Activated CD8-positive, alpha-beta T cell treated with anti-CD3 and anti-CD28 coated beads for 36 hours (primary cell): ENCODE data around the gene VAV2. TPM values are rescaled to one million over a fixed set of nuclear protein-coding genes. Genes with fewer than 3 reads are reported as not detected.

Source experiments
- ATAC-seq: fragments of 200-7000 bp; cut with Tn5 transposase; one replicate; pipeline ENCODE4 v1.10.0; 2021; ENCODE audit warnings: mild to moderate bottlenecking, moderate library complexity
- CTCF ChIA-PET: fragments of 350-600 bp; sonication (Branson Sonifier 250); formaldehyde crosslinking; loops from one replicate; lab custom pipeline; 2021; ENCODE audit warnings: antibody characterized with exemption; lab: Charles Lee
- POLR2A ChIA-PET: fragments of 350-600 bp; sonication (Branson Sonifier 250); formaldehyde crosslinking; loops from one replicate; lab custom pipeline; 2021; ENCODE audit warnings: antibody characterized with exemption; lab: Charles Lee
- DNase-seq: peaks from one replicate; pipeline ENCODE4 v3.0.0-alpha.2; 2020
- H3K27ac Mint-ChIP-seq: one replicate; pipeline ENCODE4 v1.8.0; 2021; ENCODE audit warnings: mild to moderate bottlenecking, mixed read lengths
- H3K27me3 Mint-ChIP-seq: one replicate; pipeline ENCODE4 v1.8.0; 2021; ENCODE audit warnings: mixed read lengths
- H3K36me3 Mint-ChIP-seq: one replicate; pipeline ENCODE4 v1.8.0; 2021; ENCODE audit warnings: low read depth, mixed read lengths
- H3K4me1 Mint-ChIP-seq: one replicate; pipeline ENCODE4 v1.8.0; 2021; ENCODE audit warnings: low read depth, mixed read lengths
- H3K4me3 Mint-ChIP-seq: one replicate; pipeline ENCODE4 v1.8.0; 2021; ENCODE audit warnings: mild to moderate bottlenecking, moderate library complexity, mixed read lengths
- H3K9me3 Mint-ChIP-seq: one replicate; pipeline ENCODE4 v1.8.0; 2021; ENCODE audit warnings: mixed read lengths
- intact Hi-C: fragments of 100-400 bp; cut with micrococcal nuclease; formaldehyde crosslinking; loops from one replicate; pipeline ENCODE4 v1.10.0; 2022
- total RNA-seq, 2 experiments: library from RNA; stranded (reverse); gene quantifications; one replicate each; pipeline ENCODE4 v1.2.3, GENCODE V29; 2021
- TF ChIP-seq, protein P1 (sequence below): fragments of 200-600 bp; IDR thresholded peaks from one replicate; pipeline ENCODE4 v1.8.0; 2022; ENCODE audit warnings: antibody characterized with exemption, mild to moderate bottlenecking

The VAV2 gene
- total RNA-seq, 2 experiments from 2014 or later: 5.1 to 5.4 TPM

DNA sequence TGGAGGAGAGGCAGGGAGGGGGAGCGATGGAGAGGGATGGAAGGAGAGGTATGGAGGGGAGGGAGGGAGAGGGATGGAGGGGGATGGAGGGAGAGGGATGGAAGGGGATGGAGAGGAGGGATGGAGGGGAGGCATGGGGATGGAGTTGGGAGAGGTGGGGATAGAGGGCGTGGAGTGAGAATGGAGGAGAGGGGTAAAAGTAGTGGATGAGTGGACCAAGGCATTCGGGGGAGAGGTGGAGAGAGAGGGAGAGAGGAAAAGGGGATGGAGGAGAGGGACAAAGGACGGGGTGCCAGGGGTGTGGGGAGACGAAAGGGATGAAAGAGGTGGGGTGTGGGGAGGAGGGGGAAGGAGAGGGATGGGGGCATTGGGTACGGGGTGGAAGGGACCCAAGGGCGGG lies 100.4 kb downstream of the VAV2 start:
- intact Hi-C loops: no loop called here
- Mint-ChIP-seq H3K4me3 (no peak overlapping the region), H3K4me1 (no peaks in the 10 kb centered on the region), H3K9me3 (no peaks in the 10 kb centered on the region), H3K36me3 (no peaks in the 10 kb centered on the region), H3K27me3 (no peaks in the 10 kb centered on the region), H3K27ac (no peak overlapping the region)
- DNase-seq (no peak), ATAC-seq (no peak)
- CTCF ChIA-PET: no interaction called here
- TF ChIP-seq, protein P1, sequence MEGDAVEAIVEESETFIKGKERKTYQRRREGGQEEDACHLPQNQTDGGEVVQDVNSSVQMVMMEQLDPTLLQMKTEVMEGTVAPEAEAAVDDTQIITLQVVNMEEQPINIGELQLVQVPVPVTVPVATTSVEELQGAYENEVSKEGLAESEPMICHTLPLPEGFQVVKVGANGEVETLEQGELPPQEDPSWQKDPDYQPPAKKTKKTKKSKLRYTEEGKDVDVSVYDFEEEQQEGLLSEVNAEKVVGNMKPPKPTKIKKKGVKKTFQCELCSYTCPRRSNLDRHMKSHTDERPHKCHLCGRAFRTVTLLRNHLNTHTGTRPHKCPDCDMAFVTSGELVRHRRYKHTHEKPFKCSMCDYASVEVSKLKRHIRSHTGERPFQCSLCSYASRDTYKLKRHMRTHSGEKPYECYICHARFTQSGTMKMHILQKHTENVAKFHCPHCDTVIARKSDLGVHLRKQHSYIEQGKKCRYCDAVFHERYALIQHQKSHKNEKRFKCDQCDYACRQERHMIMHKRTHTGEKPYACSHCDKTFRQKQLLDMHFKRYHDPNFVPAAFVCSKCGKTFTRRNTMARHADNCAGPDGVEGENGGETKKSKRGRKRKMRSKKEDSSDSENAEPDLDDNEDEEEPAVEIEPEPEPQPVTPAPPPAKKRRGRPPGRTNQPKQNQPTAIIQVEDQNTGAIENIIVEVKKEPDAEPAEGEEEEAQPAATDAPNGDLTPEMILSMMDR: no peak
- POLR2A ChIA-PET: no interaction called here

DNA sequence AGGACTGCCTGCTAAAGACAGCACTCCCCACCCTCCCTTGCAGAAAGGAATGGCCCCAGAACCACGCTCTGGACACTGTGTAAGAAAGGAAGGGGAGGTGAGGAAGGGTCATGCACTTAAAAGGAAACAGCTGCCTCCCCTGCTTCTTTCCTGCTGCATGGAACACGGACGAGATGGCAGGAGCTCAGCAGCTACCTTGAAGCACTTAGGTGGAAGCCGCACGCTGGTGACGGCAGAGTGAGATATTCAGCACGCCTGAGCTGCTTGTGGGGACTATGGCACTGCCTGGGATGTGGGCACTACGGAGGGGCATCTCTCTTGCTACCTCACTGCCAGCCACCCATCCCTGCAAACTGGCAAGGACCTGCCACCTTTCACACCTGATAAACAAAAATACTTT lies 101.5 kb downstream of the VAV2 start:
- ChIA-PET POLR2A (no interaction called here), CTCF (no interaction called here)
- Mint-ChIP-seq H3K36me3 (no peaks in the 10 kb centered on the region), H3K27ac (no peak overlapping the region), H3K27me3 (no peaks in the 10 kb centered on the region), H3K4me3 (no peak overlapping the region), H3K9me3 (no peaks in the 10 kb centered on the region), H3K4me1 (no peaks in the 10 kb centered on the region)
- TF ChIP-seq, protein P1: no peak
- intact Hi-C loops: no loop called here
- no peak for ATAC-seq
- DNase-seq: no peak

DNA sequence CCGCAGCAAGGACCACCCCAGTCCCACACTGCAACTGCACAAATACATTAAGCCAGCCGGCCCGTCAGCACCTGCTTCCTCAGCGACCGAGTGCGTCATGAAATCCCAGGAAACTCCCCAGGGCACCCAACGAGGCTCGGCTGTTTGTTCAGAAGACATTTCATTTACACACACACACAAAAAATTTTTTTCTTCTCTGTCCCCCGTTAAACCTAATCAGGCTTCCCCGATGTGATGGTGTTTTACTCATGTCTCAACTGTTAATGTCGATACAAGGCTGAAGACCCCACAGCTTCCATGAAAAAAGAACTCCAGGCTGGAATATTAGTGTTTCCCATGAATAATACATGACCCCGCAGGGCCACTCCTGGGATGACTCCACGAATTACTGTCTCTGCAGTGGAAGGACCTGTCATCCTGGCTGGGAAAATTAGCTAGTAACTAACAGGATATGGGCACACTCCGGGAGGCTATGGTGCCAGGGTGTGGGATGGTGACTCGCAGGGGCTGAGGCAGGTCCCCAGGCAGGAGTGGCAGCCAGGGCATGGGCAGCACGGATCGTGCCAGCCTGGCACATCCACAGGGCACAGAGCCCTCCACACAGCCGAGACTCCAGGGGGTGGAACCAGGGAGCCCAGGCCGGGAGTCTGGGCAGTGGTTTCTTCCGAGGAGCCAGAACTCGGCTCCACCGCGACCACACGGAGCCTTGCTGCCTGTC lies 102.4 kb downstream of the VAV2 start:
- Mint-ChIP-seq H3K27me3 (no peaks in the 10 kb centered on the region), H3K9me3 (no peaks in the 10 kb centered on the region), H3K27ac (no peak overlapping the region), H3K4me1 (no peaks in the 10 kb centered on the region), H3K4me3 (no peak overlapping the region), H3K36me3 (no peaks in the 10 kb centered on the region)
- TF ChIP-seq, protein P1: no peak
- intact Hi-C loops: no loop called here
- ATAC-seq (no peak), DNase-seq (no peak)
- POLR2A ChIA-PET: no interaction called here
- CTCF ChIA-PET: interaction anchor here (1.5 kb wide), 1 partner anchor 108 kb away, joined by 5 read pairs; no protein-coding TSS in a partner anchor

DNA sequence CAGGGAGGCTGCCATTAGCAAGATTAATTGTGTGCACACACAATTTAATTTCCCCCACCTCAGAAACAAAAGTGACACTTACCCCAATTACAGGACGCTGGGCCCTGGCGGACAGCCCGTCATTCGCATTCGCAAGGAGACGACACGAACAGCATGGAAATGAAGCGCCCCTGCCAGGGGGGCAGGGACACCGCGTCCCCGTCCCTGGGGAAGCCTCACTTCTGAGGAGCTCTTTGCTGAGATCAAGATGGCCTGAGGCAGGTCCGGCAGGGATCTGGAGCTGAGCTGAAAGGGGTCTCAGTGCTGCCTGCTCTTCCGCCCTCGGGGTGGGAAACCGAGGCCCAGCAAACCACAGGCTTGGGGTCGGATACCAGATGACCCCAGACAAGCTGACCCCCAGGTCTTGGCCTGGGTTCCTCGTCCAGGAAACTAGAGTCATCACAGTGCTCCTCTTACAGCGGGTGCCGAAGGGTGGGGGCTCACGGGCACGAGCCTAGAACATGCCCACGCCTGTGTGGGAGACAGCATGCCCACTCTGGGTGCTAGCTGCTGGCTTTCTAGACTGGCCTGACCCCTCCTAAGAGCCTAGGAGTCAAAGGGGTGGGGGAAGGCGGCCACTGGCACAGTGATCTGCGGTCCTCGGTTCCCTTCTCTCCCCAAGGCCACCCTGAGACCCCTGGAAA lies 103.2 kb downstream of the VAV2 start:
- Mint-ChIP-seq H3K4me1 (no peaks in the 10 kb centered on the region), H3K36me3 (no peaks in the 10 kb centered on the region), H3K27me3 (no peaks in the 10 kb centered on the region), H3K27ac (no peak overlapping the region), H3K4me3 (no peak overlapping the region), H3K9me3 (no peaks in the 10 kb centered on the region)
- no peak for DNase-seq
- intact Hi-C loops: no loop called here
- ChIA-PET POLR2A (no interaction called here), CTCF (interaction anchor here (1.5 kb wide), 1 partner anchor 107 kb away, joined by 5 read pairs; no protein-coding TSS in a partner anchor)
- TF ChIP-seq, protein P1: no peak
- ATAC-seq: no peak
